Astrocyte (in vitro differentiated cells and primary cell): ENCODE results near the gene SLAMF7.

ENCODE experiments used
- EZH2 ChIP-seq: IDR thresholded peaks from 2 replicates; pipeline ENCODE4 v1.6.1; 2012; ENCODE audit warnings: mild to moderate bottlenecking, low read length, inconsistent platforms; ENCODE audit not compliant: insufficient read depth
- TF ChIP-seq, protein P1 (sequence below): IDR thresholded peaks from 2 replicates; pipeline ENCODE4 v1.5.1; 2011; ENCODE audit warnings: low read depth, mild to moderate bottlenecking, inconsistent platforms, low read length, moderate library complexity; ENCODE audit not compliant: insufficient read depth

DNA sequence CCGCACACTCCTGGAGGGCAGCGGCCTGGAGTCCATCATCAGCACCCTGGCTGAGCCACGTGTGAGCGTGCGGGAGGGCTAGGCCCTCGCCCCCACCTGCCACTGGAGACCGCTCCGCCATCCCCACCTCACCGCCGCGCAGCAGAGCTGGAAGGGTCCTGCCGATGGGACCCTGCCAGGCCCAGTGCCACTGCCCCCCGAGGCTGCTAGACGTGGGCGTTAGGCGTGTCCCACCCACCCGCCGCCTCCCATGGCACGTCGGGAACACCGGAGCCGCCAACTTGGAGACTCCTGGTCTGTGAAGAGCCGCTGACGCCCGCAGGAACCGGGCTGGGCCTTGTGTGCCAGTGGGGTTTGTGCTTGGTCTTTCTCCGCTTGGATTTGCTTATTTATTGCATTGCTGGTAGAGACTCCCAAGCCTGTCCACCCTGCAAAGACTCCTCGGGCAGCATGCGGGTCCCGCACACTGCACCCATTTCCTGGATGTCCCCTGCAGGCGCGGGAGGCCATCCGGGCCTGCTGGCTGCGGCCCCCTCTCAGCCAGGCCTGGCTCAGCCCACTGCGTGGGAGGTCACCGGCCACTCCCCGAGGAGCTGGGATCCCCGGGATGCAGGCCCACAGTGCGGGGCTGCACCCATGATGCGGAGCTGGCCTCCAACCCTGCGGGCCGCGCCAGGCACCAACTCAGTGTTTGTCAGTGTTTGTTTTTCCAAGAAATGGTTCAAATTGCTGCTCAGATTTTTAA lies 63.0 kb downstream of the SLAMF7 start:
- no peak for TF ChIP-seq EZH2
- TF ChIP-seq, protein P1, sequence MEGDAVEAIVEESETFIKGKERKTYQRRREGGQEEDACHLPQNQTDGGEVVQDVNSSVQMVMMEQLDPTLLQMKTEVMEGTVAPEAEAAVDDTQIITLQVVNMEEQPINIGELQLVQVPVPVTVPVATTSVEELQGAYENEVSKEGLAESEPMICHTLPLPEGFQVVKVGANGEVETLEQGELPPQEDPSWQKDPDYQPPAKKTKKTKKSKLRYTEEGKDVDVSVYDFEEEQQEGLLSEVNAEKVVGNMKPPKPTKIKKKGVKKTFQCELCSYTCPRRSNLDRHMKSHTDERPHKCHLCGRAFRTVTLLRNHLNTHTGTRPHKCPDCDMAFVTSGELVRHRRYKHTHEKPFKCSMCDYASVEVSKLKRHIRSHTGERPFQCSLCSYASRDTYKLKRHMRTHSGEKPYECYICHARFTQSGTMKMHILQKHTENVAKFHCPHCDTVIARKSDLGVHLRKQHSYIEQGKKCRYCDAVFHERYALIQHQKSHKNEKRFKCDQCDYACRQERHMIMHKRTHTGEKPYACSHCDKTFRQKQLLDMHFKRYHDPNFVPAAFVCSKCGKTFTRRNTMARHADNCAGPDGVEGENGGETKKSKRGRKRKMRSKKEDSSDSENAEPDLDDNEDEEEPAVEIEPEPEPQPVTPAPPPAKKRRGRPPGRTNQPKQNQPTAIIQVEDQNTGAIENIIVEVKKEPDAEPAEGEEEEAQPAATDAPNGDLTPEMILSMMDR, result no peak
